ENCODE data around the gene LRCH1.
"Not testable (repeated sequence)": the region's sequence is repeated elsewhere in the genome, so short reads cannot be mapped to it uniquely, and the experiment has no call there.

Gene LRCH1
- 38.7 to 48.1 reads per million in 2 donors for total RNA-seq

DNA sequence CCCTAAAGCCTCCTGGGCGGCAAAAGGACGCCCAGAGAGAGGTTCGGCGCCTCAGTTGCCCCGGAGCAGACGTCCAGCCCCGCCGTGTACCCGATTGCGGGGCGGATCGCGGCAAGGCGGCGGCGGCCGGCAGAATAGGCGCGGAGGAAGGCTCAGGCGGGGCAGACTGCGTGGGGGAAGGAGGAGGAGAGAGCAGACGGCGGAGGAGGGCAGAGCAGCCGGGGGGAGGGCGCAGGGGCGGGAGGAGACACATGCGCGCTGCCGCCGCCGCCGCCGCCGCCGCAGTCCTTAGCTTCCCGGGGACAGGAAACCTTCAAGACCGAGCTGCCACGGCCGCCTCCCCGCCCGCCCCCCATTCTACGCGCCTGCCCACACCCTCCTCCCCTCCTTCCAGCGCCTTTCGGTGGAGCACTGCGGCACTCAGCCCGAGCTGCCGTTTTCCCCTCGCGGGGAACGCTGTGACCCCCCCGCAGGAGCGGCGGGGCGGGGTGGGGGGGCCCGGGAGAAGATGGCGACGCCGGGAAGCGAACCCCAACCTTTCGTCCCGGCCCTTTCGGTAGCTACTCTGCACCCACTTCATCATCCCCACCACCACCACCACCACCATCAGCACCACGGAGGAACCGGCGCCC, at the start of gene LRCH1:
TSS of gene LRCH1 (plus strand) at position 282 of the 632 bp plus-strand sequence. CDS start at position 509, 227 bp downstream.
- peak; percentile 81 for DNase-seq

- DNase-seq, result no peak
Measured at GRCh38 chr13:46504036-46504435, 48.9 kb upstream of the LRCH1 start.

DNA sequence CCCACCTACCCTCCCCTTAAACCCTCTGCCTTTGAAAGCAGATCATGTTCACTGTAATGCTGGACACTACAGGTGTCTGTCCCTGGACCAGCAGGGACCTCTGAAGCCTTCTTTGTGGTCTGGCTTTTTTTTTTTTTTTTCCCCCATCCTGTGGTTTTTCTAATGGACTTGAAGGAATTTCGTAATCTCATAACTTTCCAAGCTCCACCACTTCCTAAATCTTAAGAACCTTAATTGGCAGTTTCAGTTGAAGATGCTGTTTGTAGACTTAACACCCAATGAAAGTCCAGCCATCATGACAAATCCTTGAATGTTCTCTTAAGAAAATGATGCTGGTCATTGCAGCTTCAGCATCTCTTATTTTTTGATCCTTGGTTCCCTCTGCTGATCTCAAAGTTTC, 45.0 kb upstream of the LRCH1 start:
- no peak for DNase-seq

DNA sequence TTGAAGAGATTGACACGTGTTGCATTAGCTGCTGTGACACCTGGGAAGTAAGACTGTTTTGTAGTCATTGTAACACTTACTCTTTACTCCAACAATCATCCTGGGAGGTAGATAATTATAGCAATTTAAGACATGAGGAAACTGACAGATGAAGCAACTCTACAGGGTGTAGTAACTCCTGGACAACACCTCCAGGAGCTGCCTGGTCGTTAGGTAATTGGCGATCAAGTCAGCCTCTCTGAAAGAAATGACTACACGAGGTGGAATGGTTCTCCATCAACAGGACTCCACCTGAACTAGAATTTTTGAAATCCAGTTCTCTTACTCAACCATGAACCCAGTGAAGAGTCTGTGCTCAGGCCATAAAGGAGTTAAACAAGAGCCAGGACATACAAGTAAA, 43.0 kb upstream of the LRCH1 start:
- no peak for DNase-seq

GRCh38 chr13:46515803-46516202, 37.2 kb upstream of the LRCH1 start:
- DNase-seq, result no peak

GRCh38 chr13:46516599-46517338, 36.2 kb upstream of the LRCH1 start:
- DNase-seq, result no peak

GRCh38 chr13:46517748-46518147, 35.2 kb upstream of the LRCH1 start:
- not testable (repeated sequence) for DNase-seq

- DNase-seq, result no peak
Measured at GRCh38 chr13:46519182-46519581, 33.8 kb upstream of the LRCH1 start.

DNA sequence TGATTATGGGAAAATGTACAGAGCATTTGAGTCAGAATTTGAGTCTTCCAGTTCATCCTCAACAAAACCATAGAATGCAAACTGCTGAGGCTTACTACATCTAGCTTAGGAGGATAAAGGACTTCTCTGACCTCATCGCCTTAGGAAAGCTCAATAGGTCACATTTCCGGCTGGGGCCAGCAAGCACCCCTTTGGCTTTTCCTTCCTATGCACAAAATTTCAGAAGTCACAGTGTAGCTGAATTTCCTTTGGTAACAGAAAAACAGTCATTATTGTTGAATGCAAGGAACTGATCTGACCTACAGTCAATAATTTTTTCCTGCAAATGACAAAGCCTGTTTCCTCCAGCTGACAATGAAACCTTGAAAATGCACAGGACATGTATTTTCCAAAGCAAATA, 32.8 kb upstream of the LRCH1 start:
- no peak for DNase-seq

DNA sequence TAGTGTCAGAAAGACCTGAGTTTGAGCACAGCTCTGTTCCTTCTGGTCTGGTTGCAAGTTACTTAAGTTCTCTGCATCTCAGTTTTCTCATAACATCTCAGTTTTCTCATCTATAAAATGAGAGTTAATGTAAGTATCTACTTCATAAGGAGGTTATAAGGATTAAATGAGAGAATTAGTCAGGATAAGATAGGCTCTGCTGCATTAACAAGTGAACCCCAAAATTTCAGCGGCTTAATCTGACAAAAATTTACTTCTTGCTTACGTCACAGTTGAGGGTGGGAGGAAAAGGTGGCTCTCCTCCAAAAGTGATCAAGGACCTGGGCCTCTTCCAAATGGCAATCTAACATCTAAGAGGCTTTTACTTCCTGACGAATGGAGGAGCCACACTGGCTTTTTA, 31.5 kb upstream of the LRCH1 start:
- no peak for DNase-seq

- no peak for DNase-seq
Measured at GRCh38 chr13:46521921-46522747, 30.8 kb upstream of the LRCH1 start.

GRCh38 chr13:46522748-46523030, 30.3 kb upstream of the LRCH1 start:
- no peak for DNase-seq

DNA sequence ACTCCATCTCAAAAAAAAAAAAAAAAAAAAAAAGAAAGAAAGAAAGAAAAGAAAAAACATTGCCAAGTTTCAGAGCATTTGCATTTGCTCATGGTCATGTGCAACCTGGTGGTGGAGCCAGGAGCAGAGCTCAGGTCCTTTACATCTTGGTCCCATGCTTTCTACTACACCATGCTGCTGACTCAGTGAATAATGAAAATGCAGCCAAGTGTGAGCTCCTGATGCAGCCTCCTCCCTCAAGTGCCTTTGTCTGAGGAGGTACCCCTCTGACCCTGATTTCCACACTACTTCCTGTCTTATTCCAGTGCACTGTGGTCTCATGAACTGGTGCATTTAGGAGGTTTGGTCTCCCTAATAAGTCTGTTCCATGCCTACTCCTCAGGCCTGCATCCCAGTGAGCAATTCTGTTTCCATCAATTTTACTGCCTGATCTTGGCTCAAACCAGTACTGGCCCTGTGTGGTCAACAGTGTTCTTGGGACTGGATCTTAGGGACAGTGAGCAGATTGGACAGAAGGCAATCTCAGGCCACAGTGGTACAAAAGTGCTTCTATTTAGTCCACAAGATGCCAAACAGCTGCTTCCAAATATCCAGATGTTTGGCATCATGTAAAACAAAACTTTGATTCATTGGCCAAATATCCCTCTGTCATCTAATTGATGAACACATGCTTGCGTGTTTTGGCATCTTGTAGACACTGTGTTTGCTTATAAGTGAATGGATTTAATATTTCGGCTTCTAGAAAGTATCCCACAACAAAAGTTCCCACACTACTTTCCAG, 28.8 kb upstream of the LRCH1 start:
- DNase-seq, result no peak

DNA sequence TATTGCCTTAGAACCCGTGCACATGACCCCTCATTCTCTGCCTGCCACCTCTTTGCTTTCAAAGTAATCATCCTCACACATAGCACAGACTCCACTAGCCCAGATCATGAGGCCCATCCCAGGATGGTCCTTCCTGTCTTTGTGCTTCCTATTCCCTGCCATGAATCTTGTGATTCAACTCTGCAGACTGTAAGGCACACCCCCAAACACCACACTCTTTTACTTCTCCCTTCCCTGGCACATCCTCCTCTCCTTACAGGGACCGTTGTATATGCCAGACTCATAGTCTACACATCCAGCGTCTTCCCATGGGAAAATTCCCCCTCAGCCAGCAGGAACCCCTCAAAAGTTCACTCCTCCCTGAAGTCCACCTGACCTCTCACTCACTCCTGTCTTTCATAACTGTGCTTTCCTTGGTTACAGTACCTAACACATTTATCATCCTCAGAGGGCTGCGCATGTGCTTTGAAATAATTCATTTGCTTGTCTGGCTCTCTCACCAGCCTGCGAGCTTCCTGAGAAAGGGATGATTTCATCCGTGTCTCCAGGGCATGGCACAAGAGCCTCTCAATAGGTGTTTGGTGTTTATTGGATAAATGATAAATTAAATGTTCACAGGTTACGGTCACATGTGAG, 26.8 kb upstream of the LRCH1 start:
- no peak for DNase-seq

DNA sequence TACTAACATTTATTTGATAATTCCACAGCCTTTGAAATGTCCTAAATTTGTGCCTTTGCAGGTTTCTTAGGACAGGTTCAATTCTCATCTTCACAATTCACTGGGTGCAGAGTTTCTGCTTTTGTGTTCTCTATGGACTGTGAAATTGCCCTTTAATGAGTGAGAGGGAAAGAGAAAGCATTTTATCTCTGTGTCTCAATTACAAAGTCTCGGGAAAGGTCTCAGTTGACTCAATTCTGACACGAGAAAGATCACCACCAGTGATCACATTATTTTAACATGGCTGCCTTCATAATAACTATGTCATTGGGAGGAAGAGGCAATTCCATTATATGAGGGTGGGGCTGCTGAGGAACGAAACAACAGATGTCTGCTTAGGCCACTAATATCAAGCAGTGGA, 26.2 kb upstream of the LRCH1 start:
- no peak for DNase-seq

DNA sequence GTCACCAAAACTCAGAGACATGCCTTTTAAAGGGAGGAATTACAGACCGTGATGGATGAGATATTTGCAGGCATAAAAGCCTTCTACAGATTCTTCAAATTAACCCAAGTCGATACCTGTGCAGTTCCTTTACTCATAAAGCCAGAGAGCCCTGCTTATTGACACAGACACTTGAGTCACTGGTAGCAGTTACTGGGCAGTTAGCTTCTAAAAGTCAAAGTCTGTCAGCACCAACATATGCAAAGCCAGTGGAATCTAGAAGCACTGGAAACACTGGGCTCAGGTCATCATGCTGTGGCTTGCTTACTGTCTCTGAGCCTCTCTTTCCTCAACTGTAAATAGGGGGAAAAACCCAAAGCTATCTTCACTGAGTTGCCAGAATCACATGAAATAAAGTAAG, 25.7 kb upstream of the LRCH1 start:
- DNase-seq, result no peak

DNA sequence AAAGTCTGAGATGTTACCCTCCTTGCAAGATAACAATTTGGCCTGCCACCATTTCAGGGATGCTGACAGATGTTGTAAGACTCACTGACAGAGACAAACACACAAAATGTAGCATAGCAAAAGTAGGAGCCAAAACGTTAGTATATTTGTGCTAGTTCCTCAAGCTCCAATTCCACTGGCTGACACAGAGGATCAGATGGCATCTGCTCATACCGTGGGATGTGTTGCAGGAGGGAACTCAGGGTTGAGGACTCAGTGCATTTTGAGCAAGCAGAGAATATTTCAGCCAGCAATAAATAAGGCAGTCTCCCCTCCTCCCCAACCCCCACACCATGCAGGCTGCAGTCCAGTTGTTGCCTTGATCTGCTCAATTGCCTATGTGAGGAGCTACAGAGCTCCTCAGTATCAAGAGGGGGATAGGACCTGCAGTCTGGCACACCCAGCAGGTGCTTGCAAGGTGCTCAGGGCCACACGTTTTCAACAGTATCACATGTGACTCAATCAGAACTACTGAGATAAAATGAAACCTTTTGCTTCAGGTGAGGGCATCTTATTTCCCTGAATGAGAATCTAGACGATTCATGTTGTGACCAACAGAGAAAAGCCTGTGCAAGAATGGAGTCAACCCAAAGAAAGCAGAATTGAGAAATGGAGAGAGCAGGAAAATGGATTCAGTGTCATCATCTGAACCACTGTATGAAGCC, 23.6 kb upstream of the LRCH1 start:
- DNase-seq, result no peak

- DNase-seq, result no peak
Measured at GRCh38 chr13:46530084-46530935, 22.7 kb upstream of the LRCH1 start.

DNA sequence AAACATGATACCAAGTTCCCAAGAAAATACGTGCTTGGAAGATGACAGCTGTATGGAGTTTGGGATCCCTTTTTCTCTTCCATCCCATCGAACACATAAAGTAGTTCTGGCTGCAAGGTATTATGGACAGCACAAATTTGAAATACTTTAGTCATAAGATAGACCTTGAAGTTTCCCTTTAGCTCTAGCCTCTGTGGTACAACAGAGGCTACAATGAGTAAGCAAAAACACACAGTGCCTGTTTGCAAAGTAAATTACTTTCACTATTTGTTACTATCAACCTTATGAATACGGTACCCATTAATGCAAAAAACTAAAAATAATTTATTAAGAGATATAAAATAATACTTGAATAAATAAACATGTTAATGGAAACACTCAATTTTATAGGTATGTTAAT, 21.0 kb upstream of the LRCH1 start:
- no peak for DNase-seq

- no peak for DNase-seq
Measured at GRCh38 chr13:46535002-46535401, 18.0 kb upstream of the LRCH1 start.

GRCh38 chr13:46535825-46536224, 17.1 kb upstream of the LRCH1 start:
- DNase-seq, result no peak

All from activated gamma-delta T cell (primary cell).